GM13976 (cell line): ENCODE data around the gene OAT.

Experiments
- DNase-seq: peaks from one replicate; pipeline ENCODE4 v3.0.0; 2012; ENCODE audit warnings: low spot score
- CTCF ChIP-seq: IDR thresholded peaks from 2 replicates; pipeline ENCODE4 v1.5.1; 2012; ENCODE audit warnings: borderline replicate concordance, mild to moderate bottlenecking; ENCODE audit not compliant: insufficient read depth; ENCODE audit errors: extremely low read depth, missing control alignments, control extremely low read depth
- in situ Hi-C: fragments of 300-500 bp; cut with MboI; formaldehyde crosslinking; loops from one replicate; pipeline ENCODE4 v1.12.0; 2022; ENCODE audit warnings: low sequenced_read_pairs, mixed read lengths, inconsistent platforms; ENCODE audit not compliant: unreplicated experiment

Gene OAT

DNA sequence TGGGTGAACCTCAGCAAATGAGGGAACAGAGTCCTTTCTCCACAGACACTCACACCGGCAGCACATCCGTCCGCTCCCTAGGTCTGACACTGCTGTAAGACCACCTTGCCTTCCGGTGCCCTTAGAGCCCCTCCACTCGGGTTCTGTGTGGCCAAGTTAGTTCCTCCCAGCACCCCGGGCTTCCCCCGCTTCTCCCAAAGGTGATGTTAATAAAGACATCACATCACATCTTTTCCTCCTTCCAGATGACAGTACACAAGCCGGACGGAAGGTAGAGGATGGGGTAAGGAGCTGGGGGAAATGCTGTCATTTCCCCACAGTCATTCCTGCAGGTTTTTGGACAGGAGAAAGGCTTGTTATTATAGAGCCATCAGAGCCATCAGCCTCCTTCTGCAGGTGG lies 42.3 kb downstream of the OAT start:
- in situ Hi-C loops: loop anchor here (25.0 kb wide), 1 partner anchor 789 kb away; no protein-coding TSS in a partner anchor

DNA sequence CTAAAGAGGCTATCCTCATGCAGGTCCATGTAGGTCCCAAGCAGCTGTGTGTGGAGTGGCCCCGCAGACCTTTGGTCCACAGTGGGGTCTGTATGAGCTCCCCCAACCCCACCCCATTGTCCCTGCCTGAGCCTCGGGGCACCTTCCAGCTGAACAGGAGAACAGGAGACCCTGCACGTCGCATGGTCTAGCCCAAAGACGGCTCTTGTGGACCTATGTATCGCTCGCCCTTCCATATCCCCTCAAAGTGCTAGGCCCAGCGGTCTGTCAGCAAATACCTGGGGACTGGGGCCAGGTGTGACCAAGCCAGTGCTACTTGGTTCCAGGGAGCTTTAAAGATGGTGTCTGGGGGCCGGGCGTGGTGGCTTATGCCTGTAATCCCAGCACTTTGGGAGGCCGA lies 43.0 kb downstream of the OAT start:
- in situ Hi-C loops: loop anchor here (25.0 kb wide), 1 partner anchor 788 kb away; no protein-coding TSS in a partner anchor
- no peak for DNase-seq
- no peak for TF ChIP-seq CTCF

More for the DNA sequence above, 42.3 kb downstream of the OAT start:
- TF ChIP-seq CTCF: no peak
- no peak for DNase-seq

GRCh38 chr10:124375353-124375614 lies 43.4 kb downstream of the OAT start:
- no peak for TF ChIP-seq CTCF
- in situ Hi-C loops: loop anchor here (25.0 kb wide), 1 partner anchor 788 kb away; no protein-coding TSS in a partner anchor
- DNase-seq: no peak

- in situ Hi-C loops: loop anchor here (25.0 kb wide), 1 partner anchor 787 kb away; no protein-coding TSS in a partner anchor
- DNase-seq: no peak
- no peak for TF ChIP-seq CTCF
Observed at GRCh38 chr10:124374535-124375352, 44.0 kb downstream of the OAT start.

- no peak for TF ChIP-seq CTCF
- in situ Hi-C loops: no loop called here
- no peak for DNase-seq
Observed at GRCh38 chr10:124372899-124373298, 45.8 kb downstream of the OAT start.

GRCh38 chr10:124370426-124370825 lies 48.3 kb downstream of the OAT start:
- no peak for TF ChIP-seq CTCF
- in situ Hi-C loops: no loop called here
- no peak for DNase-seq
